Activated T-cell treated with anti-CD3 and anti-CD28 coated beads, Interleukin-2, amount 50 U/mL, for 48 hours (primary cell): ENCODE results near the gene MIP.
"Not testable (repeated sequence)": the region's sequence is repeated elsewhere in the genome, so short reads cannot be mapped to it uniquely, and the experiment has no call there.

Source experiments
- DNase-seq, 2 experiments: peaks; one replicate each; pipeline ENCODE4 v3.0.0-alpha.2; 2020

Gene MIP

DNA sequence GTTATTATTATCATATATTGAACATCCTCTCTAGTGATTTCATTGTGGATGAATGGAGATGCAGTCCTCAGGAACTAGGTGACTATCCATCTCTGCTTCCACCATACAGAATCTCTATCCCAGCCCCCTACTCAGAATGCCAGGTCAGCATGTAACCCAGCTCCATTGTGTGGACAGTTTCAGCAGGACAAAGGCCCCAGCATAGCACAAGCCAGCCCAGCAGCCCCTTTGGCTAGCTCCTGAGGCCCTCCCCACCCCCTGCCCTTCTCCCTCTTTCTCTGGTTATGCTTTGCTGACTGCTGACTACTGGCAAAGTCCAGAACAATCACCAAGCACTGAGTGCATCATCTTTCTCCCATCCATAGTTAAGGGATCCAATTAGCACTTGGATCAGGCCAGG lies 8.1 kb upstream of the MIP start:
- DNase-seq: no peak

DNA sequence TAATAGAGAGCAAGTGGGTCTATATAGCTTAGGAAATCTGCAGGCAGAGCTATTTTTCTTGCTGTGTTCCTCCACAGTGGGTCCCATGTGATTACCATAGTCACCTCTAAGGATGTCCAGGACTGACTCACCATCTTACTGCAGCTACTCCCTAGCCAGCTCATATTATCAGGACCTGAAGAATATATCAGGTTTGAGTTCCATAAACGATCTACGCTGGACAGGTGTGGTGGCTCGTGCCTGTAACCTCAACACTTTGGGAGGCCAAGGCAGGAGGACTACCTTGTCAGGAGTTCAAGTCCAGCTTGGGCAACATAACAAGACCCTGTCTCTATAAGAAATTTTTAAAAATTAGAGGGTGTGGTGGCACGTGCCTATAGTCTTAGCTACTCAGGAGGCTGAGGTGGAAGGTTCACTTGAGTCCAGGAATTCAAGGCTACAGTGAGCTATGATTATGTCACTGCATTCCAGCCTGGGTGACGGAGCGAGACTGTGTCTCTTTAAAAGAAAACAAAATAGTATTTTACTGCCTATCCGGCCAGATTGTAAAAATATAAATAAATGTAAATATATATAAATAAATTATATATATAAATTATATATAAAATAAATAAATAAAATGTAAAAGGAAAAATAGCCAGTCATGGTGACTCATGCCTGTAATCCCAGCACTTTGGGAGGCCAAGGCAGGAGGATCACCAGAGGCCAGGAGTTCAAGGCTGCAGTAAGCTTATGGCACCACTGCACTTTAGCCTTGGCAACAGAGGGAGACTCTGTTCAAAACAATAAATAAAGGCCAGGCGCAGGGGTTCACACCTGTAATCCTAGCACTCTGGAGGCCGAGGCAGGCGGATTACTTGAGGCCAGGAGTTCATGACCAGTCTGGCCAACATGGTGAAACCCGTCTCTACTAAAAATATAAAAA lies 7.0 kb upstream of the MIP start:
- DNase-seq: no peak

DNA sequence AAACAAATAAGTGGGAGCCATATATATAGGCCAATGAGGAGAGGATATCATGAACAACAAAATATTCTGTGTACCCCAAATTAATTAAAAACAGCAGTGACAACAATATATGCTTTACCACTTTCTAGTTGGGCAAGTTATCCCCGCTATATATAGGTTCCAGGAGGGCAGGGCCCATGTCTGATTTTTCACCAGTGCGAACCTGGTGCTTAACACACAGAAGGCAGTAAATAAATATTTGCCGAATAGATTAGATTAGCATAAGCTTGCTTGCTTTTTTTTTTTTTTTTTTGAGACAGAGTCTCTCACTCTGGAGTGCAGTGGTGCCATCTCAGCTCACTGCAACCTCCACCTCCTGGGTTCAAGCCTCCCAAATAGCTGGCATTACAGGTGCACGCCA lies 3.4 kb upstream of the MIP start:
- DNase-seq: no peak

DNA sequence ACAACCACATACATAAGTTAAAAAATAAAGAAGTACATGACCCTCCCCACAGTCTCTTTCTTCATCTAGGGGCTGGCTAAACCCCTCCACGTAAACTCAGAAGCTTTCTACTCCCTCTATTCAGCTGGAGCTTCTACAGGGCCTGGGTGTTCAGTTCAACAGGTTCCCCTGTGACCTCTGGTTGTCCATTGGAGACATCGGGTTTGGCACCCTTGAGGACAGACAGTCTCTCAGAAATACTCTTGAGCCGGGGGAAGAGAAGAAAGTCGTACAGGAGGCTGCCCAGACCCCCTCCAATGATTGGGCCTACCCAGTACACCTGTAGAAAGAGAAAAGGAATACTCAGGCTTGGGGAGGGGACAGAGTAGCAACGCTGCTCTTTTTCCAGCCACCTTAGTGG lies 3.3 kb downstream of the MIP start:
- no peak for DNase-seq

DNA sequence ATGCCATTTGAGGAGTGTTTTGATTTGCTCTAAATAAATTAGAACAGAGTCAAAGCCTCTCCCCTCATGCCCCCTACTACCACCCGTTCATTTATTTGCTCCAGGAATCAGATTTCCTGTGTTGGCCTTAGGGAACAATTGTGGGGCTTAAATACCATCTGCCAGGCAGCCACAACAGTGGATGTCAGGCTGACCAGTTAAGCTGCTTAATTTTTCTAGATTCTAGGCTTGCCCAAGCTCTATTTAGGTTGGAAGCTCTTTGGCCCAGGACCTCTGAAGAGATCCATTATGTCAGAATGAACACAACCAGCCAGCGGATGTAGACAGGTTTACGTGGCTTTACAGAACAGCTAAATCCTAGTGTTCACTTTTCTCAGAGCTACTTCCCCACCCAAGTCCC lies 4.2 kb downstream of the MIP start:
- no peak for DNase-seq

DNA sequence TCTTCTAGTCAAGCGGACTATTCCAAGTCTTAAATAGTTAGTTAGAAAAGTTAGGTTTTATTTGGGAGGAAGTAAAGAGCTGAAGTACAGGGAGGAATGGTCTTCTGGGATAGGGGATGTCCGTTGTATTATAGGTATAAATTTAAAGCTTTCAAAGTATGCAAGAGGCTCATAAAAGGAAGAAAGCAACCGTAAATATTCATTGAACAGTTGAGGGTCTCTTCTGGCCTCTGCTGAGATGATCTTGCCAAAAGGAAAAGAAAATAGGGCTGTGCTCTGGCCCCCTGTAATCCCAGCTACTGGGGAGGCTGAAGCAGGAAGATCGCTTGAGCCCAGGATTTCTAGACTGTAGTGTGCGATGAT lies 4.9 kb downstream of the MIP start:
- no peak for DNase-seq

DNA sequence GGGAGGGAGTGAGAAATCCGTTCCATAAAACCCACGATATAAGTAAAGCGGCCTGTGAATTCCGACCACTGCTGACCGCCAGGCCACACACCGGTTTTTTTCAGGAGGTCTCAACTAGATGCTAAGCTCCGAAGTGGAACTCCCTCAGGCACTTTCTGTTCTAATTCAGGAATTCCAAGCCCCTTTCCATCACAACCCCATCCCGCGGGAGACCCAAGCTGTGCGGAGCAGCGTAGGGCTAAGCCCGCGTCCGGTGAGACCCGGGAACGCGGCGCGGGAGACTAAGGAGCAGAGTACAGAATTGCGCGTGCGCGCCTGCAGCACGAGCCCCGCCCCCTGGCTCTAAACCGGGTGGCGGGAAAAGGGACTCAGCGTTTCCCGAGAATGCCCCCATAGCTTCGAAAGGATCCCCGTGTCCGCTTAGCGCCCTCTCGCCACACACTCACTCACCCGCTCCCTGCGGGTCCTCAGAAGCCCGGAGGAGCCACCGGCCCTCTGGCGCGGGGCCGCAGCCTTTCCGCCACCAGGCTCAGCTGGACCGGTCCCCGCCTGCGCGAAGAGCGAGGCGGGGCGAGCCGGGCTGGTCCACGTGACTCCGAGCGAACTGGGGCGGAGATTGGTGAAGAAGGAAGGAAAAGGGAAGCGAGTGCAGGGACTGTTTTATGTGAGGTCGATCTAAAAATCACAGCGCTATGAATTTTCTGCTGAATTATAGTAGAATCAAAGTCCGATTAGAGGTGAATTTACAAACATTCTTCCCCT lies 5.4 kb downstream of the MIP start, which contains the start of gene TIMELESS:
TIMELESS (minus strand) TSS at position 567 of the 762 bp plus-strand sequence. CDS start 15,256 bp downstream, outside the sequence.
- DNase-seq: peak; percentile 92 to 94

DNA sequence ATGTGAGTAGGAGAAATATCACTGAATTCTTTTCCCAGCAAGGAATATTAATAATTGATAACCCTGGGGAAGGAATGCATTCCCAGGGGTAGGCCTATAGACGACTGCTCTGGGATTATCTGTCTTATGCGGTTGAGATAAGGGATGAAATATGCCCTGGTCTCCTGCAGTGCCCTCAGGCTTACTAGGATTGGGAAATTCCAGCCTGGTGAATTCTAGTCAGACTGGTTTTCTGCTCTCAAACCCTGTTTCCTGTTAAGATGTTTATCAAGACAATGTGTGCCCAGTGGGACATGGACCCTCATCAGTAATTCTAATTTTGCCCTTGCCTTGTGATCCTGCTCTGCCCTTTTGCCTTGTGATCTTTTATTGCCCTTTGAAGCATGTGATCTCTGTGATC lies 11.2 kb downstream of the MIP start:
- DNase-seq: not testable (repeated sequence)

DNA sequence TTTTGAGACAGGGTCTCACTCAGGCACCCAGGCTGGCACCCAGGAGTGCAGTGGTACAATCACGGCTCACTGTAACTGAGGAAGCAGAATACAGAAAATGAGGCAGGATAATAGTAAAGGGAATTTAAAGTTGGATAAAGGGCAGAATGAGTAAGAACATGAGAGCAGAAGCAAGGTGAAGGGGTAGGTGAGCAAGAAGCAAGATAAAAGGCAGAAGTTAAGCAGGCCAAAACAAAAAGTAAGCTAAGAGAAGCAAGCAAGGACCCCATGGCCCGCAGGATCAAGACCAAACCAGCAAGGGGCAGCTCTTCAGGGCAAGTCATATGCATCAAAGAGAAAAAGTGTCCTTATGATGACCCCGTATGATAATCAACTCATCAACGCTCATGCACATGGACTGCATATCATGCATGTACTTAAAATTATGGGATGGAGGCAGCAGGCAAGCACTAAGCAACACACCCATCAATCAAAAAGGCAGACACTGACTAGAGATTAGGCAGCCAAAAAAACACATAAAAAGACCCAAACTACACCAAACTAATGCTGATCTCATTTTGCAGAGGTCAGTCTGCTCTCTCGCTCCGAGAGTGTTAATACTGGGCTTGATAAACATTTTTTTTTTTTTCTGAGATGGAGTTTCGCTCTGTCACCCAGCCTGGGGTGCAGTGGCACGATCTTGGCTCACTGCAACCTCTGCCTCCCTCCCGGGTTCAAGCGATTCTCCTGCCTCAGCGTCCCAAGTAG lies 16.9 kb downstream of the MIP start:
- no peak for DNase-seq

DNA sequence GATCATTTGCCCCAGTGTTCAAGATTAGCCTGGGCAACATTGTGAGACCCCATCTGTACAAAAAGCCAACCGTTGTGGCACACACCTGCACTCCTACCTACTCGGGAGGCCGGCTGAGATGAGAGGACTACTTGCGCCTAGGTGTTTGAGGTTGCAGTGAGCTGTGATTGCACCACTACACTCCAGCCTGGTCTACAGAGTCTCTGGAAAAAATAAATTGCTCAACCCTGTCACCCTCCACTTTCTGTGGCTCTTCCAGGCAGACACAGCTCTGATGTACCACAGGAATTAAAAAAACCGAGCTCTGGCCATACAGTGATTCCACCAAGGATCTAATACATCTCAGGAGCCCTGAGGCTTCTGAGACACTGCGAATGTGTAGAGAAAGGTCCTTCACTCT lies 19.6 kb downstream of the MIP start:
- DNase-seq: no peak

DNA sequence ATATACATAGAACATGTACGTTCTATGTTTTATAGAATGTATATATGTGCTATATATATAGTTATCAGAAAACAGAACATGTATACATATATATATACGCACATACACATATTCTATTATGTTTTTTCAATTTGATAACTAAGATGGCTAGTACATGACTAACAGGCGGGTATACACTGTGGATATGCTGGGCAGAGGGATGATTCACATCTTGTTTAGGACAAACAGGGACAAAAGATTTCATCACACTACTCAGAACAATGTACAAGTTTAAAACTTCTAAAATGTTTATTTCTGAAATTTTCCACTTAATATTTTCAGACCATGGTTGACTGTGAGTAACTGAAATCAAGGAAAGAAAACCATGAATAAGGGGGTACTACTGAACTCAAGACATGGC lies 22.6 kb downstream of the MIP start:
- DNase-seq: no peak

DNA sequence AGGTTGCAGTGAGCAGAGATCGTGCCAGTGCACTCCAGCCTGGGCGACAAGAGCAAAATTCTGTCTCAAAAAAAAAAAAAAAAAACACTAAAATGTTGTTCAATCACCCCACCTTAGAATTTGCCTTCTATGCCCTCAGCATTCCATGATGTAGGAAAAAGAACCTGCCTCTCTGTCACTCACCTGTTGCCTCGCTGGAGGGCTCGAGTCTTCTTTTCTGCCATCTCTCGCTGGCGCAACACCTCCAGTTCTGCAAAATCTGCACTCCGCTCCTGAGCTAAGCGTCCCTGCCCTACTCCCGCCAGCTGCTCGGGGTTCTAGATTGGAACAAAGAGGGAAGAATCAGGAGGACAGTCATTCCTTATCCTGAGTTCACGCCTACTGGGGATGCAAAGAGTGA lies 23.2 kb downstream of the MIP start:
- DNase-seq: no peak

DNA sequence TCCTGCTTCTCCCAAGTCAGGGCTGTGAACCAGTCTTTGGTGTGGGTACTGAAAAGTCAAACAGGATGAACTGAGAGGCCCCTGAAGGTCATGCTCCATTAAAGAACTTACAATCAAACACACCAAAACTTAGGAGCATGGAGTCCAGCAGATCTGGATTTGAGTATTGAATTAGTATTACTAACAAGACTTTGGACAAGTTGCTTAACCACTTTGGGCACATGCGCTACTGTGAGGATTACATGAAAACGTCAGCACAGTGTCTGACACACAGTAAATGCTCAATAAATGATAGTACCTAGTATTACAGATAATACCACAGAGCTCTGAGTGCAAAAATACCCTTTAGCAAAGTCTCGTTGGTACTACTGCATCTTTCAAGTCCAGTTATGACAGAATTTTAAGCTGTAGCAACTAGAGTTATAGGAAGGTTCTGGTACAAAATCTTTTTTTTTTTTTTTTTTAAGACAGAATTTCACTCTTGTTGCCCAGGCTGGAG lies 28.5 kb downstream of the MIP start:
- no peak for DNase-seq

DNA sequence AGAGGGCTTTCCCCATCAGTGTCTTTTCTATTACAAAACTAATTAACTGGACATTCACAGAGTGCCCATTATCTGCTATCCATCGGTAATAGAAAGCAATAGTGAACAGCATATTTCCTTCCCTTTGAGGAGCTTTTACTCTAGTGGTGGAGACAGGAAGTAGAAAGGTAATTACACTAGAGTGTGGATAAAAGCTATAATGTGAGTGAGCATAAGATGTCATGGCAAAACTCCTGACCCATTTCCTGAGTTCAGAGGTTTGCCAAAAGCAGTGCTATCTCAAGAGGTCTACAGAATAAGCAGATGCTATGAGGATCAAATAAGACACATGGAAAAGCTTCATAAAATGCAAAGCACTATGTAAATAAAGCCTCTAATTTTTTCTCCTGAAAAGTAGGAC lies 29.3 kb downstream of the MIP start:
- DNase-seq: no peak

DNA sequence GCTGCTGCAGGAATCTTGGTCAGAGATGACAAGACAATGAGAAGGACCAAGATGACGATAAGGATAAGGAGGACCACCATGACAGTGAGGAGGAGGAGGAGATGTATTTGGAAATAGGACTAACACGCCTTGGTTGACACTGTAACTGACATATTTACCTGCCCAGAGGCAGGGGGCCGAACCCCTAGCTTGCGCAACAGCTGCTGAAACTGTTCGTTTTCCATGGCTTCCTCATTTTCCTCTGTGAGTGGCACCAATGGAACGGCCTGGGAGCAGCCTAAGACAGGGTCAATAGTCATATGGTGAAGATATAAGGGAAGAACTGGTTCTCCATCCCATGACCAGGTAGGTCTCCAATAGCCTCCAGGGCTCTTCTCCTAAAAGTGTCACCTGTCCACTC lies 34.0 kb downstream of the MIP start:
- DNase-seq: no peak

DNA sequence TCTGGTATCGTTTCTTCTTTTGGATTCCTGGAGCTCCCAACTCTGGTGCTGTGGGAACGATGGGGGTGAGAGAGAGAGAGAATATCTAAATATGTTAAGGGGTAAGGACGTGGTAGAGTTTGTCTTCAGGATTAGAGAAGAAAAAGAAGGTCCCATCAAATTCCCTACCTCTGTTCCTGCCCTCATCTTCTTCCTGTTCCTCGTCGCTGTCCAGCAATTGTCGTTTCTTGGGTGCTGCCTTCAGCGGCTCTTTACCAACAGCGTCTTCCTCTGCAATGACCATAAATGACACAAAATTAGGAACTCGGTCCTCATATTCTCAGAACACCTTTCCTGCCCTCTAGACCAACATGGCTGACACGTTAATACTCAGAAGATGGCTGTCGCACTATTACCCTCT lies 36.7 kb downstream of the MIP start:
- no peak for DNase-seq

DNA sequence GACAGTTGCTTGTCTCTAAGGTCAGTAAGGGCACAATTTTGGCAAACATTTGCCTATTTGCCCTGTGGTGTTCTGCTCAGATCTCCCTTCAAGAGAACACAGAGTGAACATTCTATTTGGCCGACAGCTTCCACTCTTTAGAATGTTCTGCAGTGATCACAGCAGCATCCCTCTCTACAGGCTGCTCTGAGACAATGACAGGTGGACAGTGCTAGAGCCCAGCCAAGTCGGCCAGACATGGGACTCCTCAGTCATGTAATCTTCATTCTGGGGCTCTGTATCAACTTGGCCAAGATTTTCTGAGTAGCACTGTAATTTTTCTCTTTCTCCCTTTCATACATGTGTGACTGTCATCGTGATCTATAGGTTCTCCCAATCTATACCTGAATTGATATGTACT lies 40.1 kb downstream of the MIP start:
- DNase-seq: no peak

DNA sequence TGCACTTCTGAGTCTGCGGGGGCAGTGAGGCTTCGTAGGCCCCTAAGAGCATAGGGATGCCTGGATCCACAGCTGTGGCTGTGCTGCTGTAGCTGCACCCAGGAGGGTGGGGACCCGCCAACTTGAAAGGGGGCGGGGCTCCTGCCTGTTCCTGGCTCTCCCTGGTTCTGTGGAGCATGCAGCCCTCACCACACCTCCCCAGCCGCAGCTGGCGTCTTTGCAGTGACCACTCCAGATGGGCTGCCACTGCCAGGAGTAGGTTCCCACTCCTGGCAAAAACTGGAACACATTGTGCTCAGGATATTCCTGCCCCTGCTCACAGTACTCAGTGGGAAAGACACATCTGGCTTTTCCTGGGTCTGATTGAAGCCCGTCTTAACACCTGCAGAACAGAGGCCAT lies 41.1 kb downstream of the MIP start:
- DNase-seq: no peak

DNA sequence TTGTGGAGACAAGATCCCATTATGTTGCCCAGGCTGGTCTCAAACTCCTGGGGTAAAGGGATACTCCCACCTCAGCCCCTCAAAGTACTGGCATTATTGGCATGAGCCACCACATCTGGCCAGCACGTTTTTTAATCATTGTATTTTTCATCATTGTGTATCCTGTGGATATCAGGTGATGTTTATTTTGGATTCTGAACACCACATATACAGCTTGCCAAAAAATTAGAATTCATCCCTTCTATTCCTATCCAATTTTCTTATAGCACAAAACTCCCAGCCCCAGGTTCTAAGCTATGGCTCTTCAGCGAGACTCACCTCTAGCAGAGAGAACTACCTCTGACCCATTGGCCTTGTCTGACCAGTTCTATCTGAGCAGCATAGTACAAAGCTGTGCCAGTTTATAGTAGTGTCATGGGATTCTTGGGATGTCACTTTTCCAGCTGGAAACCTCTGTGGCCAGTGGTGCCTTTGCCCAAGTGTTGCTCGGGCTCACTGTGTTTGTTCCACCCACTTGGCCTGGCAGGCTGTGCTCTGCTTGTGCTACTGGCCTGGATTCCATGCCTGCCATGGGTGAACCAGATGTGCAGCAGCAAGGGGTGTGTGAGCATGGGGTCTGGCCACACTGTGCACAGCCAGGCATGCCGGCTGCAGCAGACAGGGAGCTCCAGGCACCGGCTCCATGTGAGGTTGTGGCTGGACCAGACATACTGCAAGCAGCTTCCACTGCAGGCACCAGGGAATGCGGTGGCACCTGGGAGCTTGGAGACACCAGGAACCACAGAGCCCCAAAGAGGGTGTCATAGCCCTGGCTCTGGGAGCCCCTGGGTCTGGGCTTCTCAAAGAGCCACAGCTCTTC lies 42.4 kb downstream of the MIP start:
- no peak for DNase-seq

DNA sequence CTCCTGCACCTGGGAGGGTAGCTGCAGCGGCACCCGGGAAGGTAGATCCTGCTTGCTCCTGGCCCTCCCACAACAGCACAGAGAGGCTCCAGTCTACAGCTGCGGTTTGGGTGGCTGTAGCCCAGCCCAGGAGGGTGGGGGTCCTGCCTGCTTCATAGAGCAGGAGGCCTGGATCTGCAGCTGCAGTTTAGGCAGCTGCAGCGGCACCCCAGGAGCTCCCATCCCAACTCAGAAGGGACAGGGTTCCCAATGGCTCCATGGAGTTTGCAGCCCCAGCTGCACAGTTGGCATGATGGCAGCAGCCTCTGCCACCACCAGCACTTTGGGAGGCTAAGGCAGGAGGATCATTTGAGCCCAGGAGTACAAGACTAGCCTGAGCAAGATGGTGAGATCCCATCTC lies 43.7 kb downstream of the MIP start:
- DNase-seq: no peak

DNA sequence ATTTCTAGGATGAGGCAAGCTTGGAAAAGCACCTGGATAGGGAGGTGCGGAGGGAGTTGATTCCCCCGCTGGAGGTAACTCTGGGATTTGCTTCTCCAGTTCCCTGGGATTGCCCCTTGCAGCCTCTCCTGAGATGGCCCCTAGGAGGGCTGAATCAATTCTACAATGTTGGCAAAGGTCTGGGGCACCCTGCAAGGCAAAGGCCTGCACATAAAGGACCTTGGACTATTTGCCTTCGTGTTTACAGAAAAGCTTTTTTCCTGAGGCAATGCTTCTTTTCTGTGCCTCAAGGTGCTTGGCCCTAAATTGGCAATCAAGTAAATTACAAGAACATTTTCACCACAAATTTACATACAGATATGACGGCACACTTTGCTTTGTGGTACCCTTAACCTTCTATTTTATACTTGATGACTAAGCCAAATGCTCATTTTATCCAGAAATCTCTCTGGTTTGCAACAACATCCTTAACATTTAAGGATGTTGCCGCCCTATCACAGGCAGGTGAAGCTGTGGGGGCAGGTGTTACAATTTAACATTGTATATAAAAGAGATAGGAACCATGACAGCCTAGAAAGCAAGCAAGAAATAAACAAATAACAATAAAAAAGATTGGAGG lies 45.5 kb downstream of the MIP start:
- no peak for DNase-seq

DNA sequence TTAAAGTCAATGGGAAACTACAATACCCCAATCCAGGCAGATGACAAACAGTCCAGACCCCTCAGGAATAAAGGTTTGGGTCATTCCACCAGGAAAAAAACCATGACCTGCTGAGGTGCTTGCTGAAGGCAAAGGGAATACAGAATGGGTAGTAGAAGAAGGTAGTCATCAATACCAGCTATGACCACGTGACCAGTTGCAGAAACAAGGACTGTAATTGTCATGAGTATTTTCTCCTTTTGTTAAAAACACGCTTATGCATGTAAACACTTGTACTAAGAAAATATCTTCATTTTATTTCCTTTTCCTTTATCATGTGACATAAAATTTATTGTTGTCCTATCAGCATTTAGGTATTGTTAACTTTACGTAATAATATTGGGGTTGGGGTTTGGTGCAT lies 50.2 kb downstream of the MIP start:
- not testable (repeated sequence) for DNase-seq
